Islet of Langerhans (tissue), 1 donor: Measurements from ENCODE around the gene EPHB2.
"Not testable (repeated sequence)": the region's sequence is repeated elsewhere in the genome, so short reads cannot be mapped to it uniquely, and the experiment has no call there.

Experiments
- FAIRE-seq: peaks from one replicate; lab custom pipeline; 2011; peaks lifted over from hg19 to GRCh38; lab: Jason Lieb, UNC

The EPHB2 gene

GRCh38 chr1:22841142-22841541 is 130.5 kb downstream of the EPHB2 start:
- no peak for FAIRE-seq

GRCh38 chr1:22841860-22842281 is 131.2 kb downstream of the EPHB2 start:
- no peak for FAIRE-seq

GRCh38 chr1:22843441-22844183 is 133.0 kb downstream of the EPHB2 start:
- FAIRE-seq: not testable (repeated sequence)

DNA sequence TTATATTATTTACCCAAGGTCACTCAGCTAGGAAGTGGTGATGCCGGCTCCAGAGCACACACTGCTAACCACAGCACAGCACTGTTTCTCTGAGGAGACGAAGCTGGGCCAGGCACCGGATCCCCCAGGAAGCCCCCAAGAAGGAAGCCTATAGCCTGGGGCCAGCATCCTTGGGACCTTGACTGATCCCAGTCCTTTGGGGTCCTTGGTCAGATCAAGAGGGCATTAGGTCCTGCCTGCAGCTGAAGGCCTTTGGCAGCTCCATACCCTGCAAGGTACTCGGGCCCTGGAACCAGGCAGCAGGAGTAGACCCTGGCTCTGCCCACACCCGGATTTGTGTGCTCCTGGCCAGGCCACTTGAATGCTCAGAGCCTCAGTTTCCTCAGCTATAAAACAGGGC is 134.0 kb downstream of the EPHB2 start:
- no peak for FAIRE-seq

DNA sequence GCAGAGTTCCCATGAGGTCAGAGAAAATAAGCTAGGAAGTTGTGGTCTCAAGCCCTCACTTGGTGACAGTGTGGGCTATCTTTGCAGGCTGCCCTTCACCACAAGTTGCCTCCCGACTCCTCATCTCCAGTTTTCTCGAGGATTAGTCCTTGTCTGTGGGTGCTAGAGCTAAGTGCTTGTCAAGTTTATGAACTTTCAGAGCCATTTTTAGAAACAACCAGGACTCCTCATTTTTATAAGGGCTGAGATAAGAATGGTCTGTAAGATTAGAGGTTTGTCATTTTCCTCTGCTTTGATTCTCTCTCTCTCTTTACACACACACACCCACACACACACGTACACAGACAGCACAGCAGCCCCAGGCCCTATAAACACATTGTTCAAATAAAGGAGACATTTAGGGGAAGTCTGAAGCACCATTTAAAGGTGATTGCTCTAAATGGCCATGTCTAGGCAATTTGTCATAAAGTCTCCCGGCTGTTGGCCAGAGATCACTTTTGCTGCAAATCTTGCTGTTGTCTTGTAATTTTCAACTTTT is 134.8 kb downstream of the EPHB2 start:
- FAIRE-seq: no peak

- FAIRE-seq: no peak
These were observed 135.8 kb downstream of the EPHB2 start for GRCh38 chr1:22846458-22846857.

DNA sequence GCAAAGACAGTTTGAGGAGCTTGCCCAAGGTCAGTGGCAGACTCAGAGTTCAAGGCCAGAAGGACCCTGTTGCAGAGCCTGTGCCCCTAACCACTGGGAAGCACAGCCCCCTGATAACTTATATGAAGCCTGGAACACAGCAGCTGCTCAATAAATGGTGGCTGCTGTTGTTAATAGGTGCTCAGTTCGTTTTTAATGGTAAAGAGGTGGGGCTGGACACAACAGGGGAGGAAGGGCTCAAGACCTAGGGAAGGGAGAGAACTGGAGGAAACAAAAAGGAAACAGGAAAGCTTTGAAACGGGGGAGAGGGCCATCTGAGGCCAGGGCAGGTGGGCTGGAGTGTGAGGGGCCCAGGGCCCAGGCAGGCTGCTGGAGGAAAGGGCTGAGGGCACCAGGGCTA is 136.6 kb downstream of the EPHB2 start:
- FAIRE-seq: no peak

DNA sequence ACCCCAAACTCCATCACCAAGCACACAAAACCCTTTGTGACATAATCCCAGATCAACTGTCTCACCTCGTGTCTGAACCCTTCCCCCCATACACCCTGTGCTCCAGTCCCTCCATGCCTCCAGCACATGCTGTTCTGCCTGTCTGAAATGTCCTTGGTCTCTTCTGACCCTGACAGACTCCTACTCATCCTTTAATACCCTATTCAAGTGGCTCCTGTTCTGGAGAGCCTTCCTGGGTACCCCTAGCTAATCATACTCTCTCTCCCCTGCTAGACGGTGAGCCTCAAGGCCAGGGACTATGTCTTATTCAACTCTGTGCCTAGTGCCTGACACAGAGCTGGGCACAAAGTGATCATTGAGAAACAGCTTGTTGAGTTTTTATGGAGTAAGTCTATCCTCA is 137.1 kb downstream of the EPHB2 start:
- FAIRE-seq: no peak

DNA sequence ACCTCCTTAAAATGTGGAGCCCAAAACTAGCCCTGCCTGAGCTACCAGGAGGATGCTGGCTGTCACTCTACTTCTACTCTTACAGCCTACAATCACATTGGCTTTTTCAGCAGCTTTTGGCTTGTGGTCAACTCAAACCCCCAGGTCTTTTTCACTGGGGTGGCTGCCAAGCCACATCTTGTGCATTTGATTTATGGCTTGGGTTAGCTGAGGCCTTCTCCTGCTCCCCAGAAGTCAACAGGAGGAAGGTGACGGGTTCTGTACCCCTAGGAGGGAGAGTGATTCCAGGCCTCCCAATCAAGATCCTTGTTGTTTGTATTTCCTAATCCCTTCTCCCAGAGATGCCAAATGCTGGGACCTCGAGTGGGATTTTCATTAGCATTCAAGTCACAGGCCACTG is 137.8 kb downstream of the EPHB2 start:
- no peak for FAIRE-seq

- no peak for FAIRE-seq
These were observed 139.1 kb downstream of the EPHB2 start for GRCh38 chr1:22849770-22850169.

DNA sequence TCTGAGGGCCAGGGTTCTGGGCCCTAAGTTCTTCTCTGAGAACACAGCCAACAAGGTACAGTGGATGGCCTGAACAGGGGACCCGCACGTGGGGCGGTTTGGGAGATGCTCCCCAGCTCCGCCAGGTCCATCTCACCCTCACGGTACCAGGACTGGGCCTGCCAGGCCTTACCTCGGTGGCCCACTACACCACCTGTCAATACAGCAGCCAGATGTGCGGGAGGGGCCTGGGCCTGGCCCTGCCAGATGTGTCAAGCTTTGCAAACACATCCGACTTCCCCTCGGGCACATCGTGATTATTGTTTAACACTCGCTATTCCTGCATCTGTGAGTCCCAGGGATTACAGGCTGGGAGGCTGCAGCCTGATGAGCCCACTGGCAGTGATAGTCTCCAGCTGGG is 139.6 kb downstream of the EPHB2 start:
- FAIRE-seq: no peak

- FAIRE-seq: no peak
These were observed 140.0 kb downstream of the EPHB2 start for GRCh38 chr1:22850681-22851080.

- FAIRE-seq: no peak
These were observed 140.9 kb downstream of the EPHB2 start for GRCh38 chr1:22851517-22851916.

- FAIRE-seq: no peak
These were observed 141.6 kb downstream of the EPHB2 start for GRCh38 chr1:22852144-22852655.

GRCh38 chr1:22853651-22854185 is 143.1 kb downstream of the EPHB2 start:
- FAIRE-seq: no peak

DNA sequence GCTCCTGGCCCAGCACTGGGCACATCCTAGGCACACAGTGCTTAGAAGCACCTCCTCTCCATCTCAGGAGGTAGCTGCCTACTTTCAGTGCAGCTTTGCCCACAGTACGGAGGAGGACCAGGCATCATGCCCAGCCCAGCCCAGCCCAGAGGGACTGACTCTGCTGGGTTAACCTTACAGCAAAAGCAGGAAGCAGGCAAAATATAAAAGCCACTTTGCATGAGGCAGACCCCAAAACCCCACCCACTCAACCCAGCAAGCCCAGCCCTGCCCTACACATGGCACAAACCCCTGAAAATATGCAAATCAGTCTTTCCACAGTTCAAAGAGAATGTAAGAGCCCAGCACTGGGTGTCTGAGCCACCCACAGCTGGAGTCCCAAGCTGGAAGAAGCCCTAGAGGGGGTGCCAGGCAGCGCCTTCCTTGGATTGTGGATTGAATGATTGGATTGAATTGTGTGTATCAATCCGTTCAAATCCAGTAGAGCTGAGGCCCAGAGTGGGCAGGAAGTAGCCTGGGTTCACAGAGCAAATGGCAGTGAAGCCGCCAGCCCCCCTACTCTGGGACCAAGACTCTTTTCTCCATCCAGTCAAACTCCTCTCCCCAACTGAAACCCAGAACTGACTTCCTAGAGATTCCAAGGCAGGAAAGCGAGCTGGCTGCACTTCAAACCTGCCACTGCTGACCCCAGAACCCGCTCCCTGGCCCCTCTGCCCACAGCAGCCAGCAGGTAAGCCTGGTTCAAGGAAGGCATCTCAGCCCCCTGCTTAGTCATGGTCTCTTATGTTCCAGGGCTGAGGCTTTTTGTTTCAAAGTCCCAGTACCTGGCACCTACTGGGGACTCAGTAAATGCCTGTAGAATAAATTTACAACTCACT is 144.3 kb downstream of the EPHB2 start:
- FAIRE-seq: no peak

DNA sequence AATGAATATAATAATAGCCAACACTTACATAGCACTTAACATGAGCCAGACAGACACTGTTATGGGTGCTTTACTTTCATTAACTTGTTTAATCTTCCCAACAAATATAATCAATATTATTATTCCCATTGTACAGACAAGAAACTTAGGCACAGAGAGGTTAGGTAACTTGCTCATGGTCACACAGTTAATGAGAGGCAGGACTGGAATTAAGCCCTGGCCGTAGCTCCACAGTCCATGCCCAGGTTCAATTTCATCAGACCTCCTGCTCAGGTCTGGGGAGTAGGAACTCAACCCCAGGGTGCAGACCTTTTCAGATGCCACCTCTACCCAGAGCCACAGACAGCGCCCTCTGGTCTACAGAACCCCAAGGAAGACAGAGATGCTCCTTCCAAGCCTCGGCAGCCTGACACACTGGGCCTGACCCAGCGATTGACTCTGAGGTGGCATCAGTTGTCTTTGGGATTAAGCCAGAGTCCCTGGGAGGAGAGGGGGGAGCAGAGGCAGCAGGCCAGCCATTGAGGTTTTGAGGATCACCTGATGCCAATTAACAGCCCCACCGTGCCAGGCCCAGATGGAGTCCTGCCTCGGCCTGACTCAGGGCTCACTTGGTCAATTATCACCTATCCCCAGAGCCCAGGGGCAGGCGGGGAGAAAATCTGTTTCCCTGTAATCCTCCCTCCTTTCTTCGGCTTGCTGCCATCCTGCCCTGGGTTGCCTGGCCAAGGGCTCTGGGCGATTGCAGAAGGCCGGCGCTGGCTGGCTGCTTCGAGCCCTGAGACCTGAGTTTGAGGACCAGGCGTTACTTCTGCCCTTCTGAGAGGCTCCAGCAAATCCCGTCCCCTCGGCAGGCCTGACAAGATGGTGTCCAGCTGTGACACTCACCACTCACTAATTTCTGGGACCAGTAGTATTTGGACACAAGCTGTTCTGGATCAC is 145.3 kb downstream of the EPHB2 start:
- no peak for FAIRE-seq

- no peak for FAIRE-seq
These were observed 147.0 kb downstream of the EPHB2 start for GRCh38 chr1:22857661-22858060.

GRCh38 chr1:22860414-22860800 is 149.8 kb downstream of the EPHB2 start:
- FAIRE-seq: no peak

GRCh38 chr1:22860883-22861385 is 150.3 kb downstream of the EPHB2 start:
- FAIRE-seq: no peak

DNA sequence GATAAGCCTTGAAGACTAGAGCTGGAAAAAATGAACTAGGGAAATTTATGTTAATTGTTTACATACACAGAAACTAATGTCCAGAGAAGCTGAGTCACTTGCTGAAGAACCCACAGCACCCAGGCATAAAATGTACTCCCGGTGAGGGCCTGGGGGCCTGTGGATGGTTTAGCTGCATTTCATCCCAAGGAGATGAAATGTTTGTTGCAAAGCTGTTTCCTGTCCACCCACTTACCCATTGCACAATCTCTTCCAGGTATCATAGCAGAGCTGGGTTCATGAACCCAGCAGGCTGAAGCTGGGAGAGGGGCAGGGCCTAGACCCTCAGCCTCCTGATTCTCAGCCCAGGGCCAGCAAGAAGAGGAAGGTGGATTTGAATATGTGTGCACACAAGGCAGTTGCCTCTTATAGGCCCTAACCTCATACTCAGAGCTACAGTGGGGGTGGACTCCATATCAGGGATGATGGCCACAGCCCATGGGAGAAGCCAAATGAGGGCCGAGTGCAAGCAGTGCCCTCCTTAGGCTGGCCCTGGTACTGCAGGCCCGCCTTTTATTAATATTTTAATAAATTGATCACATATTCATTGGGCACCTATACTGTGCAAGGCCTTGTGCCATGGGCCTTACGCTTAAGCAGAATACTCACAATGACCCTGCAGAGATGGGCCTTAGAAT is 151.3 kb downstream of the EPHB2 start:
- no peak for FAIRE-seq
